SK-N-SH (cell line): ENCODE results near the gene CD96. TPM values are rescaled to one million over a fixed set of nuclear protein-coding genes. Genes with fewer than 3 reads are reported as not detected.

Source experiments
- CTCF ChIA-PET: fragments of 300-600, 350-600 bp; formaldehyde crosslinking; extraction: SDS; loops from one replicate; lab custom pipeline; 2021; lab: Yijun Ruan, JAX
- POLR2A ChIA-PET: fragments of 350-600 bp; sonication (Branson Sonifier 250); formaldehyde crosslinking; extraction: SDS; loops from one replicate; lab custom pipeline; 2020; ENCODE audit warnings: antibody characterized with exemption, inconsistent platforms; lab: Yijun Ruan, JAX
- DNase-seq: peaks from one replicate; pipeline ENCODE4 v3.0.0; 2012
- H2AFZ ChIP-seq: fragments of 200-600 bp; sonication (generic); 2 replicates; pipeline ENCODE4 v1.8.1; 2016; ENCODE audit warnings: antibody characterized with exemption, mild to moderate bottlenecking, low read depth
- H3F3A ChIP-seq: fragments of 200-600 bp; sonication (generic); replicated peaks from 2 replicates; pipeline ENCODE3; 2016; ENCODE audit warnings: antibody characterized with exemption, mild to moderate bottlenecking; ENCODE audit not compliant: insufficient read depth
- H3K27ac ChIP-seq, 2 experiments: fragments of 200-500 bp in 1 of 2; fragments of 200-600 bp in 1 of 2; sonication (Bioruptor generic) in 1 of 2; sonication (generic), shearing (Covaris generic) in 1 of 2; 2 replicates each; pipeline versions ENCODE4 v1.5.1 to v1.6.1; 2014 to 2016; ENCODE audit warnings: low read depth in 2 of 2, inconsistent platforms in 1 of 2, low read length in 1 of 2, mild to moderate bottlenecking in 1 of 2, mixed read lengths in 1 of 2
- H3K27me3 ChIP-seq: fragments of 200-600 bp; sonication (generic), shearing (Covaris generic); 2 replicates; pipeline ENCODE4 v1.6.1; 2016; ENCODE audit warnings: mixed run types; ENCODE audit not compliant: insufficient read depth
- H3K36me3 ChIP-seq, 2 experiments: fragments of 200-500 bp in 1 of 2; fragments of 200-600 bp in 1 of 2; sonication (Bioruptor generic) in 1 of 2; sonication (generic) in 1 of 2; replicated peaks in 1 of 2; 2 replicates each; pipeline versions ENCODE3 to v1.5.1; 2014 to 2016; ENCODE audit warnings: low read length in 1 of 2, mild to moderate bottlenecking in 1 of 2; ENCODE audit not compliant: insufficient read depth in 2 of 2, control insufficient read depth in 1 of 2
- H3K4me1 ChIP-seq, 2 experiments: fragments of 200-500 bp in 1 of 2; fragments of 200-600 bp in 1 of 2; sonication (Bioruptor generic) in 1 of 2; sonication (generic), shearing (Covaris generic) in 1 of 2; 2 replicates each; pipeline versions ENCODE4 v1.5.1 to v1.6.1; 2014 to 2016; ENCODE audit warnings: low read depth in 1 of 2, low read length in 1 of 2, mixed run types in 1 of 2; ENCODE audit not compliant: insufficient read depth in 2 of 2, control insufficient read depth in 1 of 2
- H3K4me2 ChIP-seq: fragments of 200-600 bp; sonication (generic), shearing (Covaris generic); 2 replicates; pipeline ENCODE4 v1.6.1; 2017; ENCODE audit warnings: mixed run types
- H3K4me3 ChIP-seq, 2 experiments: fragments of 200-500 bp in 1 of 2; fragments of 200-600 bp in 1 of 2; sonication (Bioruptor generic) in 1 of 2; sonication (generic), shearing (Covaris generic) in 1 of 2; 2 replicates each; pipeline versions ENCODE4 v1.5.1 to v1.8.1; 2014 to 2016; ENCODE audit warnings: low read depth in 2 of 2, inconsistent platforms in 1 of 2, low read length in 1 of 2, mild to moderate bottlenecking in 1 of 2, mixed read lengths in 1 of 2, moderate library complexity in 1 of 2
- H3K79me2 ChIP-seq: fragments of 200-600 bp; sonication (generic); 2 replicates; pipeline ENCODE4 v1.8.1; 2017; ENCODE audit warnings: mild to moderate bottlenecking; ENCODE audit not compliant: insufficient read depth
- H3K9ac ChIP-seq: fragments of 200-600 bp; sonication (generic); 2 replicates; pipeline ENCODE4 v1.6.1; 2017; ENCODE audit warnings: mixed run types
- H3K9me2 ChIP-seq: fragments of 200-600 bp; sonication (generic); 2 replicates; pipeline ENCODE4 v1.6.1; 2017; ENCODE audit warnings: mixed run types
- H3K9me3 ChIP-seq: fragments of 200-600 bp; sonication (generic); 2 replicates; pipeline ENCODE4 v1.6.1; 2017; ENCODE audit warnings: mixed run types, mild to moderate bottlenecking, moderate library complexity
- H4K20me1 ChIP-seq: fragments of 200-600 bp; sonication (generic); 2 replicates; pipeline ENCODE4 v1.6.1; 2017; ENCODE audit warnings: mild to moderate bottlenecking, mixed run types; ENCODE audit not compliant: insufficient read depth
- EP300 ChIP-seq, 2 experiments: IDR thresholded peaks; 2 replicates each; pipeline versions ENCODE4 v1.4.0 to v1.6.1; 2012; ENCODE audit warnings: borderline replicate concordance in 1 of 2, low read depth in 1 of 2, low read length in 1 of 2
- GABPA ChIP-seq: IDR thresholded peaks from 2 replicates; pipeline ENCODE4 v1.4.0; 2012; ENCODE audit warnings: low read depth, mild to moderate bottlenecking
- GATA2 ChIP-seq: sonication (generic); formaldehyde crosslinking; IDR thresholded peaks from 2 replicates; pipeline ENCODE4 v1.5.0; 2020; ENCODE audit warnings: mild to moderate bottlenecking, missing genetic modification reagents
- IRF3 ChIP-seq: fragments of 150-350 bp; IDR thresholded peaks from 2 replicates; pipeline ENCODE4 v1.6.1; 2016; ENCODE audit warnings: mild to moderate bottlenecking, low read depth, low read length
- NRF1 ChIP-seq: IDR thresholded peaks from 2 replicates; pipeline ENCODE4 v1.6.1; 2012; ENCODE audit warnings: low read depth, mild to moderate bottlenecking, low read length
- PBX3 ChIP-seq: IDR thresholded peaks from 2 replicates; pipeline ENCODE4; 2012
- RFX5 ChIP-seq: IDR thresholded peaks from 2 replicates; pipeline ENCODE4 v1.6.1; 2012; ENCODE audit warnings: mild to moderate bottlenecking, improper control_type of control experiment, low read length
- USF2 ChIP-seq: fragments of 150-350 bp; IDR thresholded peaks from 2 replicates; pipeline ENCODE4 v1.6.1; 2017; ENCODE audit warnings: antibody characterized with exemption, low read length, low read depth, borderline replicate concordance
- YY1 ChIP-seq: IDR thresholded peaks from 2 replicates; pipeline ENCODE4 v1.4.0; 2012; ENCODE audit warnings: low read depth, mild to moderate bottlenecking
- ZBTB33 ChIP-seq: IDR thresholded peaks from 2 replicates; pipeline ENCODE4 v1.4.0; 2012; ENCODE audit warnings: low read depth, borderline replicate concordance
- WGBS: methylation state at CpG from one replicate; pipeline ENCODE4 v1.1.6; 2017; ENCODE audit warnings: low lambda C conversion rate; 5-methylcytosine and 5-hydroxymethylcytosine counted together
- polyA plus RNA-seq, 3 experiments: library from polyadenylated mRNA; depleted of rRNA; stranded (reverse); fragments of >200 nt; gene quantifications; 2 replicates each; pipeline ENCODE4 v1.2.3, GENCODE V29; 2012

Gene CD96
- polyA plus RNA-seq, 1 of the 3 experiments (the other 2 are of a cell fraction) = 0.02 TPM

- POLR2A ChIA-PET = no interaction called here
- WGBS = 77% methylated on average over 3 of the region's 3 CpGs
Measured at GRCh38 chr3:111541391-111541790, 606 bp upstream of the CD96 start.

More at GRCh38 chr3:111541391-111541790, 606 bp upstream of the CD96 start:
- H2AFZ ChIP-seq = no peak overlapping the region
- TF ChIP-seq YY1 (no peak), USF2 (no peak), EP300 (IDR thresholded peaks at IDR 0.05; ENCODE audit: borderline replicate concordance in 1 of 2, low read depth in 1 of 2, low read length in 1 of 2) (no peak), ZBTB33 (no peak), GABPA (no peak), NRF1 (no peak), RFX5 (no peak), IRF3 (no peak), GATA2 (CRISPR knock-in tag) (no peak), PBX3 (no peak)
- H3K79me2 ChIP-seq = no peaks in the 10 kb centered on the region
- H3K27ac ChIP-seq = no peak overlapping the region
- no peaks in the 10 kb centered on the region for H3F3A ChIP-seq
- no peaks in the 10 kb centered on the region for H3K27me3 ChIP-seq
- H4K20me1 ChIP-seq = no peaks in the 10 kb centered on the region
- H3K9ac ChIP-seq = no peak overlapping the region
- no peaks in the 10 kb centered on the region for H3K36me3 ChIP-seq
- no peak for DNase-seq
- H3K9me3 ChIP-seq = no peaks in the 10 kb centered on the region
- CTCF ChIA-PET = no interaction called here
- H3K4me3 ChIP-seq = no peak overlapping the region
- no peak overlapping the region for H3K4me2 ChIP-seq
- no peaks in the 10 kb centered on the region for H3K9me2 ChIP-seq
- peaks cover 0 to 10% of the 10 kb centered on the region in 2 experiments; a peak in 3 of 4 replicates for H3K4me1 ChIP-seq
